GM12878 (cell line): ENCODE data around the gene GFM2.

Experiments used
- CHD2 ChIP-seq: IDR thresholded peaks from 2 replicates; pipeline ENCODE4 v1.6.1; 2011; ENCODE audit warnings: low read depth, low read length, improper control_type of control experiment, borderline replicate concordance
- CTCF ChIP-seq, 3 experiments: IDR thresholded peaks in 2 of 3; conservative IDR thresholded peaks in 1 of 3; 2 replicates each; pipeline ENCODE4 v1.5.1; 2011; ENCODE audit warnings: low read depth in 3 of 3, low read length in 3 of 3, mild to moderate bottlenecking in 3 of 3, control low read depth in 2 of 3, moderate library complexity in 2 of 3, inconsistent platforms in 1 of 3, mixed read lengths in 1 of 3; ENCODE audit not compliant: control insufficient read depth in 2 of 3, insufficient read depth in 1 of 3; ENCODE audit errors: extremely low read depth in 1 of 3
- E4F1 ChIP-seq: fragments of 450-650 bp; IDR thresholded peaks from 2 replicates; pipeline ENCODE4 v1.6.1; 2018; ENCODE audit warnings: borderline replicate concordance, mild to moderate bottlenecking; ENCODE audit not compliant: partially characterized antibody
- POLR2AphosphoS5 ChIP-seq: IDR thresholded peaks from 2 replicates; pipeline ENCODE4 v1.6.1; 2011; ENCODE audit warnings: mild to moderate bottlenecking, low read length, inconsistent platforms
- REST ChIP-seq: IDR thresholded peaks from 2 replicates; pipeline ENCODE4 v1.6.1; 2012; ENCODE audit warnings: mild to moderate bottlenecking, low read depth, low read length
- TAF1 ChIP-seq: IDR thresholded peaks from 2 replicates; pipeline ENCODE4 v1.6.1; 2011; ENCODE audit warnings: mild to moderate bottlenecking, low read depth, low read length, borderline replicate concordance

GRCh38 chr5:74679966-74680365 is 87.0 kb downstream of the GFM2 start:
- no peak for TF ChIP-seq E4F1
- no peak for TF ChIP-seq CTCF (IDR thresholded peaks at IDR 0.05 in 2 of 3, conservative IDR thresholded peaks at IDR 0.05 in 1 of 3; ENCODE audit: control insufficient read depth in 2 of 3, extremely low read depth in 1 of 3, insufficient read depth in 1 of 3, low read depth in 3 of 3, low read length in 3 of 3)
- TF ChIP-seq POLR2AphosphoS5, result no peak
- TF ChIP-seq REST, result no peak
- no peak for TF ChIP-seq TAF1
- TF ChIP-seq CHD2, result no peak
